HepG2 (cell line): ENCODE data around the gene SAP25. TPM values are rescaled to one million over a fixed set of nuclear protein-coding genes. Genes with fewer than 3 reads are reported as not detected.

Source experiments
- ELF1 ChIP-seq: sonication (generic); formaldehyde crosslinking; IDR thresholded peaks from 2 replicates; pipeline ENCODE4 v1.4.0; 2020; ENCODE audit warnings: missing genetic modification reagents
- HNRNPUL1 ChIP-seq: fragments of 200-400 bp; formaldehyde crosslinking; IDR thresholded peaks from 2 replicates; pipeline ENCODE4 v1.6.1; 2017; ENCODE audit warnings: low read depth, mild to moderate bottlenecking, low read length, moderate library complexity
- KLF12 ChIP-seq: sonication (generic); formaldehyde crosslinking; IDR thresholded peaks from 2 replicates; pipeline ENCODE4 v1.4.0; 2020; ENCODE audit warnings: missing genetic modification reagents, borderline replicate concordance
- SIN3A ChIP-seq: IDR thresholded peaks from 2 replicates; pipeline ENCODE4 v1.6.1; 2011; ENCODE audit warnings: low read depth, mild to moderate bottlenecking, control low read depth, low read length, borderline replicate concordance
- SP4 ChIP-seq: sonication (generic); formaldehyde crosslinking; IDR thresholded peaks from 2 replicates; pipeline ENCODE4 v1.8.1; 2023; ENCODE audit warnings: mild to moderate bottlenecking, missing genetic modification reagents
- TCF12 ChIP-seq, 2 experiments: fragments of 450-650 bp in 1 of 2; sonication (generic) in 1 of 2; formaldehyde crosslinking in 1 of 2; IDR thresholded peaks; 2 replicates each; pipeline versions ENCODE4 v1.6.1 to v1.8.0; 2017 to 2022; ENCODE audit warnings: antibody characterized with exemption in 1 of 2, mild to moderate bottlenecking in 1 of 2, missing genetic modification reagents in 1 of 2, moderate library complexity in 1 of 2
- ZNF563 ChIP-seq: sonication (generic); formaldehyde crosslinking; IDR thresholded peaks from 2 replicates; pipeline ENCODE4 v1.8.0; 2022; ENCODE audit warnings: mild to moderate bottlenecking, moderate library complexity, missing genetic modification reagents
- ZNF788 ChIP-seq: sonication (generic); formaldehyde crosslinking; IDR thresholded peaks from 2 replicates; pipeline ENCODE4 v1.5.0; 2020; ENCODE audit warnings: mild to moderate bottlenecking, missing genetic modification reagents, borderline replicate concordance
- ZSCAN9 ChIP-seq: IDR thresholded peaks from 2 replicates; pipeline ENCODE4 v1.6.1; 2016; ENCODE audit warnings: borderline replicate concordance
- polyA plus RNA-seq, 8 experiments: library from polyadenylated mRNA; depleted of rRNA in 3 of 8; stranded (reverse) in 7 of 8; unstranded in 1 of 8; fragments of >200 nt; fragmentation: Illumina TruSeq in 4 of 8; extraction: Trizol in 4 of 8; gene quantifications; 2 replicates each; pipeline versions ENCODE4 v1.2.1 to v1.2.3, GENCODE V29; 2011 to 2016; ENCODE audit warnings: low read depth in 4 of 8, missing spikeins in 1 of 8, mixed read lengths in 1 of 8; ENCODE audit not compliant: insufficient read depth in 1 of 8
- total RNA-seq, 5 experiments: library from RNA; depleted of rRNA; stranded (reverse); fragments of >200 nt; fragmentation: Illumina TruSeq; extraction: Trizol; gene quantifications; 2 replicates each; pipeline ENCODE4 v1.2.3, GENCODE V29; 2016; ENCODE audit warnings: low read depth in 1 of 5
- TF ChIP-seq, protein P1 (sequence below): sonication (generic); formaldehyde crosslinking; IDR thresholded peaks from 2 replicates; pipeline ENCODE4 v1.8.0; 2022; ENCODE audit warnings: missing genetic modification reagents, mild to moderate bottlenecking, inconsistent platforms, borderline replicate concordance
- TF ChIP-seq, protein P2 (sequence below): IDR thresholded peaks from 2 replicates; pipeline ENCODE4 v1.6.1; 2016; ENCODE audit warnings: missing genetic modification reagents, missing compliant biosample characterization
- TF ChIP-seq, protein P3 (sequence below): IDR thresholded peaks from 2 replicates; pipeline ENCODE4 v1.6.1; 2016; ENCODE audit warnings: missing compliant biosample characterization, missing genetic modification reagents, borderline replicate concordance
- TF ChIP-seq, protein P4 (sequence below): IDR thresholded peaks from 2 replicates; pipeline ENCODE4 v1.6.1; 2016; ENCODE audit warnings: missing biosample characterization, missing genetic modification reagents, low read depth
- TF ChIP-seq, protein P5 (sequence below): sonication (generic); formaldehyde crosslinking; IDR thresholded peaks from 2 replicates; pipeline ENCODE4 v1.9.0; 2021; ENCODE audit warnings: missing genetic modification reagents, borderline replicate concordance

The SAP25 gene
- total and polyA plus RNA-seq, 2 of the 13 experiments (the other 11 are each of a cell fraction or from before 2014, with no cell fraction given), result 0.15 to 0.20 TPM

DNA sequence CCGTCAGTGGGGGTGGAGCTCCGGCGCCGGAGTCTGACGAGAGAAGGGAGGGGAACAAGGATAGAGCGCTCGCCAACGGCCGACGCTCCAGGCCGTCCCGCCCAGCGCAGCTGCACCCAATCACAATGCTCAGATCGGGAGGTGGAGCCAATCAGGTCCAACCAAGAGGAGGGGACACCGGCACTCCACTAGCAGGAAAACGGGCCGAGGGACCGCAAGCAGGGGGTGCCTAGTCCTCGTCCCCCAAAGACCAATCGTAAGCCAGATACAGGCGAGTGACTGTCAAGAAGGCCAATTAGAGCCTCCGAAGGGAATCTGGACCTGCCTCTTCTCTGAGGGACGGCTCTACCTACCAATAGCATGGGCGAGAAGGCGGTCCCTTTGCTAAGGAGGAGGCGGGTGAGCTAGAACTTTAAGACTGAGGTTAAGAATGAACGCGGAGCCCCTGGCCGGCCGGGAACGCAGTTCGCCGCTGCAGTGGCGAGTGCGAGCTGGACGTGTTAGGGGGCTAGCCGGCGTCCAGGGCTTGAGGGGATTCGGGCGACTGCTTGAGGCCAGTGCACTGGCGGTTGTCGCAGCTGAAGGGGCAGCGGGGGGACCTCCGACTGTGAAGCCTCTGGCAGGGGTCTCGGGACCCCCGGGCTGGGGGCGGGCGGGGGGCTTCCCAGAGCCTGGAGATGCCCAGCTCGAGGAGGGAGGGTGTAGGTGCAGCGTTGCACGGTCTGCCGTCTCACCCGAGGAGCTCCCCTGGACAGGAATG lies 12.7 kb upstream of the SAP25 start, which contains the start of gene FBXO24 (continued):
- TF ChIP-seq, protein P1, sequence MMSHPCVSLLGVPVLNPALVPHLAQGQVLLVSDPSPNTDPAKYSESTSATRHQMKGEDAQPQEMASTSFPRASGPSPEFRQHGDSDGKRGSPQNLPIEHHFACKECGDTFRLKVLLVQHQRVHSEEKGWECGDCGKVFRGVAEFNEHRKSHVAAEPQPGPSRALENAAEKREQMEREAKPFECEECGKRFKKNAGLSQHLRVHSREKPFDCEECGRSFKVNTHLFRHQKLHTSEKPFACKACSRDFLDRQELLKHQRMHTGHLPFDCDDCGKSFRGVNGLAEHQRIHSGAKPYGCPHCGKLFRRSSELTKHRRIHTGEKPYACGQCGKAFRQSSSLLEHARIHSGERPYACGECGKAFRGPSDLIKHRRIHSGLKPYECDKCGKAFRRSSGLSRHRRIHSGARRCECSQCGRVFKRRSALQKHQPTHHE (CRISPR knock-in tag), result no peak
- TF ChIP-seq, protein P2, sequence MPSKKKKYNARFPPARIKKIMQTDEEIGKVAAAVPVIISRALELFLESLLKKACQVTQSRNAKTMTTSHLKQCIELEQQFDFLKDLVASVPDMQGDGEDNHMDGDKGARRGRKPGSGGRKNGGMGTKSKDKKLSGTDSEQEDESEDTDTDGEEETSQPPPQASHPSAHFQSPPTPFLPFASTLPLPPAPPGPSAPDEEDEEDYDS (CRISPR knock-in tag), result peak; percentile 68; the same call in 1 of the 2 replicates
- TF ChIP-seq ELF1 (peak; percentile 77), TCF12 (IDR thresholded peaks at IDR 0.05) (no peak), TCF12 (CRISPR knock-in tag; IDR thresholded peaks at IDR 0.05) (no peak), KLF12 (CRISPR knock-in tag) (no peak), SIN3A (0 out of 2 replicates have a peak, but pooled peaks have one; percentile 49), HNRNPUL1 (no peak), ZNF563 (CRISPR knock-in tag) (no peak), ZNF788 (CRISPR knock-in tag) (no peak), ZSCAN9 (CRISPR knock-in tag) (no peak), SP4 (peak; percentile 91)
- TF ChIP-seq, protein P3, sequence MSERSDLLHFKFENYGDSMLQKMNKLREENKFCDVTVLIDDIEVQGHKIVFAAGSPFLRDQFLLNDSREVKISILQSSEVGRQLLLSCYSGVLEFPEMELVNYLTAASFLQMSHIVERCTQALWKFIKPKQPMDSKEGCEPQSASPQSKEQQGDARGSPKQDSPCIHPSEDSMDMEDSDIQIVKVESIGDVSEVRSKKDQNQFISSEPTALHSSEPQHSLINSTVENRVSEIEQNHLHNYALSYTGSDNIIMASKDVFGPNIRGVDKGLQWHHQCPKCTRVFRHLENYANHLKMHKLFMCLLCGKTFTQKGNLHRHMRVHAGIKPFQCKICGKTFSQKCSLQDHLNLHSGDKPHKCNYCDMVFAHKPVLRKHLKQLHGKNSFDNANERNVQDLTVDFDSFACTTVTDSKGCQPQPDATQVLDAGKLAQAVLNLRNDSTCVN, result no peak
- TF ChIP-seq, protein P4, sequence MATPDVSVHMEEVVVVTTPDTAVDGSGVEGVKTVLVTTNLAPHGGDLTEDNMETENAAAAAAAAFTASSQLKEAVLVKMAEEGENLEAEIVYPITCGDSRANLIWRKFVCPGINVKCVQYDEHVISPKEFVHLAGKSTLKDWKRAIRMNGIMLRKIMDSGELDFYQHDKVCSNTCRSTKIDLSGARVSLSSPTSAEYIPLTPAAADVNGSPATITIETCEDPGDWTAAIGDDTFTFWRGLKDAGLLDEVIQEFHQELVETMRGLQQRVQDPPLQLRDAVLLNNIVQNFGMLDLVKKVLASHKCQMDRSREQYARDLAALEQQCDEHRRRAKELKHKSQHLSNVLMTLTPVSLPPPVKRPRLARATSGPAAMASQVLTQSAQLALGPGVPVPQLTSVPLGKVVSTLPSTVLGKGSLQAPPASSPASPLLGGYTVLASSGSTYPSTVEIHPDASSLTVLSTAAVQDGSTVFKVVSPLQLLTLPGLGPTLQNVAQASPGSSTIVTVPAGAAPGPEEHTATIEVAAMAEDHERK (CRISPR knock-in tag), result no peak
- TF ChIP-seq, protein P5, sequence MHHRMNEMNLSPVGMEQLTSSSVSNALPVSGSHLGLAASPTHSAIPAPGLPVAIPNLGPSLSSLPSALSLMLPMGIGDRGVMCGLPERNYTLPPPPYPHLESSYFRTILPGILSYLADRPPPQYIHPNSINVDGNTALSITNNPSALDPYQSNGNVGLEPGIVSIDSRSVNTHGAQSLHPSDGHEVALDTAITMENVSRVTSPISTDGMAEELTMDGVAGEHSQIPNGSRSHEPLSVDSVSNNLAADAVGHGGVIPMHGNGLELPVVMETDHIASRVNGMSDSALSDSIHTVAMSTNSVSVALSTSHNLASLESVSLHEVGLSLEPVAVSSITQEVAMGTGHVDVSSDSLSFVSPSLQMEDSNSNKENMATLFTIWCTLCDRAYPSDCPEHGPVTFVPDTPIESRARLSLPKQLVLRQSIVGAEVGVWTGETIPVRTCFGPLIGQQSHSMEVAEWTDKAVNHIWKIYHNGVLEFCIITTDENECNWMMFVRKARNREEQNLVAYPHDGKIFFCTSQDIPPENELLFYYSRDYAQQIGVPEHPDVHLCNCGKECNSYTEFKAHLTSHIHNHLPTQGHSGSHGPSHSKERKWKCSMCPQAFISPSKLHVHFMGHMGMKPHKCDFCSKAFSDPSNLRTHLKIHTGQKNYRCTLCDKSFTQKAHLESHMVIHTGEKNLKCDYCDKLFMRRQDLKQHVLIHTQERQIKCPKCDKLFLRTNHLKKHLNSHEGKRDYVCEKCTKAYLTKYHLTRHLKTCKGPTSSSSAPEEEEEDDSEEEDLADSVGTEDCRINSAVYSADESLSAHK (CRISPR knock-in tag), result no peak
